Posterior cingulate gyrus (tissue), 11 donors: Measurements from ENCODE around the gene SMIM38.
A peak's percentile ranks its signal among the peaks of the same experiment; 100 is the strongest.

ENCODE experiments used
- DNase-seq, 10 donors: peaks; one replicate each; pipeline versions ENCODE4 v3.0.0 to v3.0.0-alpha.2; 2020 to 2021; ENCODE audit warnings: mixed read lengths in 3 of 10
- intact Hi-C: fragments of 100-400 bp; cut with DNase I; formaldehyde crosslinking; loops from one replicate; pipeline ENCODE4 v1.15.1; 2023

Gene SMIM38

GRCh38 chr11:69156235-69156639 is 502 bp downstream of the SMIM38 start:
- intact Hi-C loops = loop anchor here (5.0 kb wide), 1 partner anchor 56 kb away; no protein-coding TSS in a partner anchor
- peak in 2 of 10 donors; percentile 70 to 71 for DNase-seq

GRCh38 chr11:69156673-69157155 is 979 bp downstream of the SMIM38 start:
- intact Hi-C loops = loop anchor here (5.0 kb wide), 1 partner anchor 56 kb away; no protein-coding TSS in a partner anchor
- DNase-seq = peak in 1 of 10 donors; percentile 81

- DNase-seq = peak; percentile 71 to 98 (median 85)
- intact Hi-C loops = loop anchor here (5.0 kb wide), 1 partner anchor 55 kb away; no protein-coding TSS in a partner anchor
Measured at GRCh38 chr11:69157156-69157821, 1.6 kb downstream of the SMIM38 start.

GRCh38 chr11:69157822-69158231 is 2.1 kb downstream of the SMIM38 start:
- intact Hi-C loops = loop anchor here (5.0 kb wide), 1 partner anchor 54 kb away; no protein-coding TSS in a partner anchor
- DNase-seq = peak in 1 of 10 donors; percentile 81

GRCh38 chr11:69158301-69159149 is 2.8 kb downstream of the SMIM38 start:
- intact Hi-C loops = loop anchor here (5.0 kb wide), 1 partner anchor 54 kb away; no protein-coding TSS in a partner anchor
- peak in 3 of 10 donors; percentile 47 to 87 (median 71) for DNase-seq

- DNase-seq = peak in 2 of 10 donors; percentile 49 to 59
- intact Hi-C loops = loop anchor here (5.0 kb wide), 1 partner anchor 53 kb away; no protein-coding TSS in a partner anchor
Measured at GRCh38 chr11:69159150-69159852, 3.6 kb downstream of the SMIM38 start.

- intact Hi-C loops = no loop called here
- DNase-seq = peak in 2 of 10 donors; percentile 60 to 80
Measured at GRCh38 chr11:69160296-69161116, 4.8 kb downstream of the SMIM38 start.

GRCh38 chr11:69161117-69161407 is 5.3 kb downstream of the SMIM38 start:
- peak in 1 of 10 donors; percentile 52 for DNase-seq
- intact Hi-C loops = no loop called here

GRCh38 chr11:69162505-69162904 is 6.8 kb downstream of the SMIM38 start:
- intact Hi-C loops = no loop called here
- no peak for DNase-seq

- intact Hi-C loops = no loop called here
- DNase-seq = no peak
Measured at GRCh38 chr11:69163842-69164241, 8.1 kb downstream of the SMIM38 start.

- intact Hi-C loops = no loop called here
- no peak for DNase-seq
Measured at GRCh38 chr11:69164824-69165223, 9.1 kb downstream of the SMIM38 start.

GRCh38 chr11:69165775-69166174 is 10.0 kb downstream of the SMIM38 start:
- intact Hi-C loops = no loop called here
- no peak for DNase-seq

- intact Hi-C loops = no loop called here
- peak in 1 of 10 donors; percentile 78 for DNase-seq
Measured at GRCh38 chr11:69166218-69167115, 10.7 kb downstream of the SMIM38 start.

GRCh38 chr11:69167130-69167915 is 11.6 kb downstream of the SMIM38 start:
- intact Hi-C loops = no loop called here
- DNase-seq = peak in 2 of 10 donors; percentile 26 to 32

- peak in 2 of 10 donors; percentile 18 to 49 for DNase-seq
Measured at GRCh38 chr11:69167916-69168691, 12.4 kb downstream of the SMIM38 start.

GRCh38 chr11:69169479-69169878 is 13.7 kb downstream of the SMIM38 start:
- intact Hi-C loops = no loop called here
- peak in 1 of 10 donors; percentile 35 for DNase-seq

More at GRCh38 chr11:69167916-69168691, 12.4 kb downstream of the SMIM38 start:
- intact Hi-C loops = no loop called here

GRCh38 chr11:69170704-69171103 is 15.0 kb downstream of the SMIM38 start:
- intact Hi-C loops = no loop called here

More at GRCh38 chr11:69170704-69171103, 15.0 kb downstream of the SMIM38 start:
- peak in 1 of 10 donors; percentile 57 for DNase-seq
